Spleen (tissue), 11 donors: ENCODE results near the gene HIP1. TPM values are rescaled to one million over a fixed set of nuclear protein-coding genes. Genes with fewer than 3 reads are reported as not detected.
"Not testable (repeated sequence)": the region's sequence is repeated elsewhere in the genome, so short reads cannot be mapped to it uniquely, and the experiment has no call there.

ENCODE experiments used
- DNase-seq: peaks from one replicate; pipeline ENCODE4 v3.0.0-alpha.2; 2020
- H3K27ac ChIP-seq, 8 donors: fragments of 200-600 bp; sonication (generic) in 7 of 8; 1 replicate in 4 of 8; 2 replicates in 4 of 8; pipeline versions ENCODE4 v1.5.0 to v1.8.0; 2016 to 2021; ENCODE audit warnings: inconsistent platforms in 4 of 8, mild to moderate bottlenecking in 4 of 8, moderate library complexity in 1 of 8
- H3K27me3 ChIP-seq, 7 donors: fragments of 200-600 bp; sonication (generic) in 6 of 7; replicated peaks in 1 of 7; 1 replicate in 4 of 7; 2 replicates in 3 of 7; pipeline versions ENCODE4 v1.5.0 to v1.8.0; 2016 to 2021; ENCODE audit warnings: inconsistent platforms in 3 of 7, mild to moderate bottlenecking in 1 of 7
- H3K36me3 ChIP-seq, 6 donors: fragments of 200-600 bp; sonication (generic) in 5 of 6; 1 replicate in 4 of 6; 2 replicates in 2 of 6; pipeline versions ENCODE4 v1.5.0 to v1.8.0; 2016 to 2021; ENCODE audit warnings: inconsistent platforms in 2 of 6
- H3K4me1 ChIP-seq, 6 donors: fragments of 200-600 bp; sonication (generic) in 5 of 6; 1 replicate in 3 of 6; 2 replicates in 3 of 6; pipeline versions ENCODE4 v1.5.0 to v1.8.0; 2016 to 2021; ENCODE audit warnings: inconsistent platforms in 3 of 6
- H3K4me3 ChIP-seq, 8 donors: fragments of 200-600 bp; sonication (generic) in 7 of 8; 1 replicate in 4 of 8; 2 replicates in 4 of 8; pipeline versions ENCODE4 v1.5.0 to v1.8.0; 2016 to 2021; ENCODE audit warnings: inconsistent platforms in 4 of 8, mild to moderate bottlenecking in 4 of 8, moderate library complexity in 2 of 8
- H3K9me3 ChIP-seq, 8 donors: fragments of 200-600 bp; sonication (generic) in 7 of 8; 1 replicate in 4 of 8; 2 replicates in 4 of 8; pipeline versions ENCODE4 v1.5.0 to v1.8.0; 2016 to 2021; ENCODE audit warnings: inconsistent platforms in 4 of 8
- POLR2A ChIP-seq, 3 donors: fragments of 450-650 bp; IDR thresholded peaks; one replicate each; pipeline ENCODE4 v1.5.1; 2017; ENCODE audit warnings: antibody characterized with exemption in 3 of 3, mild to moderate bottlenecking in 1 of 3
- POLR2AphosphoS5 ChIP-seq, 3 donors: sonication (generic); formaldehyde crosslinking; IDR thresholded peaks; one replicate each; pipeline ENCODE4 v1.5.1; 2017; ENCODE audit warnings: antibody characterized with exemption in 3 of 3
- WGBS, 5 donors: extraction: QIAGEN DNeasy Blood & Tissue Kit in 3 of 5; methylation state at CpG; one replicate each; pipeline versions ENCODE4 v1.1.5 to v1.1.7; 2013 to 2018; 5-methylcytosine and 5-hydroxymethylcytosine counted together
- intact Hi-C: fragments of 100-400 bp; cut with DNase I; formaldehyde crosslinking; loops from one replicate; pipeline ENCODE4 v1.15.0; 2023; ENCODE audit warnings: low total_unique reads
- polyA plus RNA-seq, 3 donors: library from polyadenylated mRNA; stranded (reverse); fragments of 200-250 nt; gene quantifications; one replicate each; pipeline ENCODE4 v1.2.1, GENCODE V29; 2013
- total RNA-seq, 7 donors: library from RNA; depleted of rRNA in 3 of 7; stranded (reverse); fragments of >200 nt in 3 of 7; fragmentation: NEBNext Ultra II Directional in 4 of 7; extraction: Animal tissue kit (Norgen Biotek cat#: 25700) in 4 of 7; gene quantifications; one replicate each; pipeline versions ENCODE4 v1.1.0 to v1.2.1, GENCODE V29; 2016 to 2021
- TF ChIP-seq, protein P1 (sequence below), 11 experiments: fragments of 200-600 bp in 7 of 11; fragments of 450-650 bp in 4 of 11; sonication (generic) in 4 of 11; IDR thresholded peaks in 8 of 11; conservative IDR thresholded peaks in 3 of 11; 1 replicate in 7 of 11; 2 replicates in 4 of 11; pipeline versions ENCODE4 v1.4.0 to v1.8.0; 2016 to 2021; ENCODE audit warnings: antibody characterized with exemption in 11 of 11, inconsistent platforms in 4 of 11, mild to moderate bottlenecking in 1 of 11
- donor health status: healthy with polysubstance abuse.
- donor health status: DM: no; HTN: no; CAD: no; lungs with moderate emphysema.
- donor health status: DM: no; HTN: no; CAD: no.
- donor health status: Bipolar disorder and iron deficiency.
- donor health status: healthy.
- donor health status: DM: no; HTN: no; CAD: no.
- donor health status: DM: yes; HTN: yes; CAD: no.

The HIP1 gene
- total and polyA plus RNA-seq, 10 donors = 3.4 to 52.6 (median 35.1) TPM

- Histone ChIP-seq H3K4me1 (peaks cover 12 to 55% (median 42%) of the 10 kb centered on the region in 6 donors), H3K27me3 (no peaks in the 10 kb centered on the region), H3K9me3 (no peaks in the 10 kb centered on the region), H3K27ac (no peak overlapping the region), H3K4me3 (no peak overlapping the region), H3K36me3 (peaks cover 0 to 10% (median 0%) of the 10 kb centered on the region in 6 donors)
- WGBS, 5 donors = 83 to 93% (median 86%) methylated on average over 12 of the region's 12 CpGs
- TF ChIP-seq, protein P1, sequence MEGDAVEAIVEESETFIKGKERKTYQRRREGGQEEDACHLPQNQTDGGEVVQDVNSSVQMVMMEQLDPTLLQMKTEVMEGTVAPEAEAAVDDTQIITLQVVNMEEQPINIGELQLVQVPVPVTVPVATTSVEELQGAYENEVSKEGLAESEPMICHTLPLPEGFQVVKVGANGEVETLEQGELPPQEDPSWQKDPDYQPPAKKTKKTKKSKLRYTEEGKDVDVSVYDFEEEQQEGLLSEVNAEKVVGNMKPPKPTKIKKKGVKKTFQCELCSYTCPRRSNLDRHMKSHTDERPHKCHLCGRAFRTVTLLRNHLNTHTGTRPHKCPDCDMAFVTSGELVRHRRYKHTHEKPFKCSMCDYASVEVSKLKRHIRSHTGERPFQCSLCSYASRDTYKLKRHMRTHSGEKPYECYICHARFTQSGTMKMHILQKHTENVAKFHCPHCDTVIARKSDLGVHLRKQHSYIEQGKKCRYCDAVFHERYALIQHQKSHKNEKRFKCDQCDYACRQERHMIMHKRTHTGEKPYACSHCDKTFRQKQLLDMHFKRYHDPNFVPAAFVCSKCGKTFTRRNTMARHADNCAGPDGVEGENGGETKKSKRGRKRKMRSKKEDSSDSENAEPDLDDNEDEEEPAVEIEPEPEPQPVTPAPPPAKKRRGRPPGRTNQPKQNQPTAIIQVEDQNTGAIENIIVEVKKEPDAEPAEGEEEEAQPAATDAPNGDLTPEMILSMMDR (IDR thresholded peaks at IDR 0.05 in 8 of 11, conservative IDR thresholded peaks at IDR 0.05 in 3 of 11) = no peak
- TF ChIP-seq POLR2A (IDR thresholded peaks at IDR 0.05) (no peak), POLR2AphosphoS5 (IDR thresholded peaks at IDR 0.05) (no peak)
- intact Hi-C loops = loop anchor here (10.0 kb wide), 1 partner anchor 67 kb away; no protein-coding TSS in a partner anchor
- DNase-seq = no peak
Measured at GRCh38 chr7:75732016-75732521, 6.7 kb downstream of the HIP1 start.

- H3K27ac ChIP-seq = peak overlapping the region in 6 of 8 donors; percentile 17 to 64 (median 44)
- H3K4me1 ChIP-seq = peaks cover 12 to 70% (median 40%) of the 10 kb centered on the region in 6 donors
- peaks cover 0 to 10% (median 0%) of the 10 kb centered on the region in 6 donors for H3K36me3 ChIP-seq
- peak overlapping the region in 1 of 8 donors; percentile 16 for H3K4me3 ChIP-seq
- DNase-seq = no peak
- WGBS, 5 donors = 18 to 42% (median 34%) methylated on average over 4 of the region's 4 CpGs
- no peaks in the 10 kb centered on the region for H3K9me3 ChIP-seq
- no peaks in the 10 kb centered on the region for H3K27me3 ChIP-seq
- intact Hi-C loops = loop anchor here (10.0 kb wide), 1 partner anchor 65 kb away; no protein-coding TSS in a partner anchor
- TF ChIP-seq POLR2A (IDR thresholded peaks at IDR 0.05) (no peak), POLR2AphosphoS5 (IDR thresholded peaks at IDR 0.05) (peak in 1 of 3 donors; percentile 12)
Measured at GRCh38 chr7:75729851-75730274, 8.9 kb downstream of the HIP1 start.

- H3K27ac ChIP-seq = peak overlapping the region in 7 of 8 donors; percentile 46 to 82 (median 64)
- TF ChIP-seq POLR2AphosphoS5 (IDR thresholded peaks at IDR 0.05) (peak in 1 of 3 donors; percentile 53), POLR2A (IDR thresholded peaks at IDR 0.05) (no peak)
- TF ChIP-seq, protein P1 (IDR thresholded peaks at IDR 0.05 in 8 of 11, conservative IDR thresholded peaks at IDR 0.05 in 3 of 11) = no peak
- H3K9me3 ChIP-seq = no peaks in the 10 kb centered on the region
- WGBS, 5 donors = 41 to 53% (median 48%) methylated on average over 7 to 8 of the region's 8 CpGs
- peak; percentile 78 for DNase-seq
- no peaks in the 10 kb centered on the region for H3K27me3 ChIP-seq
- intact Hi-C loops = no loop called here
- H3K4me1 ChIP-seq = peaks cover 12 to 77% (median 37%) of the 10 kb centered on the region in 6 donors
- peaks cover 0 to 4% (median 0%) of the 10 kb centered on the region in 6 donors for H3K36me3 ChIP-seq
- peak overlapping the region in 1 of 8 donors; percentile 23 for H3K4me3 ChIP-seq
Measured at GRCh38 chr7:75727881-75728593, 10.7 kb downstream of the HIP1 start.

- H3K9me3 ChIP-seq, H3K4me3 ChIP-seq, H3K36me3 ChIP-seq, DNase-seq, intact Hi-C loops, H3K27me3 ChIP-seq: not testable (repeated sequence)
- 75 to 86% (median 84%) methylated on average over 6 of the region's 6 CpGs for whole genome bisulfite sequencing, 5 donors
- H3K27ac ChIP-seq = peak overlapping the region in 5 of 8 donors; percentile 55 to 82 (median 69)
- H3K4me1 ChIP-seq = peaks cover 12 to 77% (median 37%) of the 10 kb centered on the region in 6 donors
Measured at GRCh38 chr7:75727351-75727750, 11.4 kb downstream of the HIP1 start.

DNA sequence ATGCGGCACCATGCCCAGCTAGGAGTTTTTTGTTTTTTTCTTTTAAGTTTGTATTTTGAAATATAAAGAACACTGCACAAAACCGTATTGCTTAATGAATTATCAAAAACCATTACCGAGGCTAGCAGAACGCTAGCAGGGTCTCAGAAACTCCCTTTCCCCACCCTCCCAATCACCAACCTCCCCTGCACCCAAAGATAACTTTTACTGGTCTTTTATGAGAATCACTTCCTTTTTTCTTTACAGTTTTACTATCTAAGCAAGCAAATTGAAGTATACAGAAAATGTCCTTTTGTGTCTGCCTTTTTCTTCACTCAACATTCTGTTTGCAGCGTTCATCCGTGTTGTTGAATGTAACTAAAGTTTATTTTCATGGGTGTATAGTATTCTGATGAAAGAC, 13.4 kb downstream of the HIP1 start:
- Histone ChIP-seq H3K9me3 (no peaks in the 10 kb centered on the region), H3K27ac (no peak overlapping the region), H3K4me1 (peaks cover 11 to 68% (median 33%) of the 10 kb centered on the region in 6 donors), H3K4me3 (no peak overlapping the region), H3K36me3 (no peaks in the 10 kb centered on the region), H3K27me3 (no peaks in the 10 kb centered on the region)
- TF ChIP-seq POLR2AphosphoS5 (IDR thresholded peaks at IDR 0.05) = no peak
- TF ChIP-seq POLR2A (IDR thresholded peaks at IDR 0.05) = no peak
- TF ChIP-seq, protein P1 (IDR thresholded peaks at IDR 0.05 in 8 of 11, conservative IDR thresholded peaks at IDR 0.05 in 3 of 11) = no peak
- WGBS, 5 donors = 60 to 75% (median 70%) methylated on average over 6 of the region's 6 CpGs
- intact Hi-C loops = no loop called here
- DNase-seq = no peak
